Stomach (tissue), 9 donors: ENCODE results near the gene RHOXF2B. TPM values are rescaled to one million over a fixed set of nuclear protein-coding genes. Genes with fewer than 3 reads are reported as not detected.
"Not testable (repeated sequence)": the region's sequence is repeated elsewhere in the genome, so short reads cannot be mapped to it uniquely, and the experiment has no call there.

Experiments
- DNase-seq, 2 donors: peaks; one replicate each; pipeline versions ENCODE4 v3.0.0 to v3.0.0-alpha.2; 2013 to 2019
- H3K27ac ChIP-seq, 5 donors: fragments of 200-600 bp in 4 of 5; sonication (generic) in 4 of 5; one replicate each; pipeline ENCODE4 v1.5.1; 2013 to 2019; ENCODE audit warnings: mild to moderate bottlenecking in 1 of 5, moderate library complexity in 1 of 5
- H3K27me3 ChIP-seq, 3 donors: fragments of 200-600 bp; sonication (generic); one replicate each; pipeline ENCODE4 v1.5.1; 2017 to 2019; ENCODE audit warnings: mixed run types in 1 of 3
- H3K36me3 ChIP-seq, 4 donors: fragments of 200-600 bp; sonication (generic); 1 replicate in 3 of 4; 2 replicates in 1 of 4; pipeline ENCODE4 v1.5.1; 2016 to 2019
- H3K4me1 ChIP-seq, 4 donors: fragments of 200-600 bp; sonication (generic); one replicate each; pipeline ENCODE4 v1.5.1; 2016 to 2019
- H3K4me3 ChIP-seq, 4 donors: fragments of 200-600 bp; sonication (generic) in 3 of 4; one replicate each; pipeline ENCODE4 v1.5.1; 2016 to 2019; ENCODE audit warnings: mild to moderate bottlenecking in 1 of 4
- H3K9me3 ChIP-seq, 4 donors: fragments of 200-600 bp; sonication (generic); one replicate each; pipeline ENCODE4 v1.5.1; 2016 to 2019
- EP300 ChIP-seq: sonication (generic); formaldehyde crosslinking; IDR thresholded peaks from one replicate; pipeline ENCODE4 v1.6.1; 2017; ENCODE audit warnings: antibody characterized with exemption
- POLR2A ChIP-seq, 4 donors: fragments of 450-650 bp; IDR thresholded peaks; one replicate each; pipeline ENCODE4 v1.6.1; 2016; ENCODE audit warnings: antibody characterized with exemption in 4 of 4, control low read depth in 2 of 4, mild to moderate bottlenecking in 1 of 4, moderate library complexity in 1 of 4
- POLR2AphosphoS5 ChIP-seq, 3 donors: sonication (generic); formaldehyde crosslinking; IDR thresholded peaks; one replicate each; pipeline ENCODE4 v1.6.1; 2016; ENCODE audit warnings: antibody characterized with exemption in 3 of 3
- WGBS, 5 donors: extraction: QIAGEN DNeasy Blood & Tissue Kit in 3 of 5; methylation state at CpG; one replicate each; pipeline versions ENCODE4 v1.1.5 to v1.1.7; 2013 to 2018; 5-methylcytosine and 5-hydroxymethylcytosine counted together
- intact Hi-C: fragments of 100-400 bp; cut with DNase I; formaldehyde crosslinking; loops from one replicate; pipeline ENCODE4 v1.15.1; 2023; ENCODE audit warnings: low total_unique reads
- polyA plus RNA-seq, 3 donors: library from polyadenylated mRNA; stranded (reverse); fragments of 200-250 nt; gene quantifications; one replicate each; pipeline ENCODE4 v1.2.3, GENCODE V29; 2013
- total RNA-seq, 5 donors: library from RNA; depleted of rRNA; stranded (reverse); fragments of >200 nt; gene quantifications; one replicate each; pipeline versions ENCODE4 v1.1.0 to v1.2.3, GENCODE V29; 2014 to 2016
- TF ChIP-seq, protein P1 (sequence below), 7 experiments: fragments of 450-650 bp in 4 of 7; fragments of 200-600 bp in 3 of 7; sonication (generic) in 3 of 7; IDR thresholded peaks; one replicate each; pipeline ENCODE4 v1.5.1; 2016 to 2019; ENCODE audit warnings: antibody characterized with exemption in 7 of 7, control low read depth in 2 of 7, mild to moderate bottlenecking in 1 of 7
- donor health status: healthy with polysubstance abuse.
- donor health status: Bipolar disorder and iron deficiency.
- donor health status: healthy.

RHOXF2B gene
- total and polyA plus RNA-seq, 8 donors = not detected

DNA sequence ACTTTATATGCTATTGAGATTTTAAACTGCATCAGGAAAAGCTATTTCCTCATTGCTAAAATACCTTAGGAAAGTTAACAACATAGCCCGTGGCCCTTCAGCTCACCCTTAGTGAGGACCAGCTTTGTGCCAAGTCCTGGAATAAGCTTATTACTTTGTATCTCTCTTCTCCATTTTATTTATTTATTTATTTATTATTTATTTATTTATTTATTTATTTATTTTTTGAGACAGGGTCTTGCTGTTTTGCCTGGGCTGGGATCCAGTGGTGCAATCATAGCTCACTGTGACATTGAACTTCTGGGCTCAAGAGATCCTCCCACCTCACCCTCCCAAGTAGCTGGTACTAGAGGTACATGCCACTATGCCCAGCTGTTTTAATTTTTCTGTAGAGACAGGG, 31.9 kb upstream of the RHOXF2B start:
- H3K4me3 ChIP-seq = no peak overlapping the region
- no peak for DNase-seq
- WGBS, 5 donors = 73 to 91% (median 85%) methylated on average over 1 of the region's 1 CpG
- intact Hi-C loops = no loop called here
- H3K9me3 ChIP-seq = peaks cover 0 to 13% (median 3%) of the 10 kb centered on the region in 4 donors
- H3K27me3 ChIP-seq = no peaks in the 10 kb centered on the region
- no peaks in the 10 kb centered on the region for H3K36me3 ChIP-seq
- no peak overlapping the region for H3K27ac ChIP-seq
- H3K4me1 ChIP-seq = no peaks in the 10 kb centered on the region
- TF ChIP-seq EP300 (no peak), POLR2AphosphoS5 (IDR thresholded peaks at IDR 0.05) (no peak), POLR2A (IDR thresholded peaks at IDR 0.05) (no peak)
- TF ChIP-seq, protein P1, sequence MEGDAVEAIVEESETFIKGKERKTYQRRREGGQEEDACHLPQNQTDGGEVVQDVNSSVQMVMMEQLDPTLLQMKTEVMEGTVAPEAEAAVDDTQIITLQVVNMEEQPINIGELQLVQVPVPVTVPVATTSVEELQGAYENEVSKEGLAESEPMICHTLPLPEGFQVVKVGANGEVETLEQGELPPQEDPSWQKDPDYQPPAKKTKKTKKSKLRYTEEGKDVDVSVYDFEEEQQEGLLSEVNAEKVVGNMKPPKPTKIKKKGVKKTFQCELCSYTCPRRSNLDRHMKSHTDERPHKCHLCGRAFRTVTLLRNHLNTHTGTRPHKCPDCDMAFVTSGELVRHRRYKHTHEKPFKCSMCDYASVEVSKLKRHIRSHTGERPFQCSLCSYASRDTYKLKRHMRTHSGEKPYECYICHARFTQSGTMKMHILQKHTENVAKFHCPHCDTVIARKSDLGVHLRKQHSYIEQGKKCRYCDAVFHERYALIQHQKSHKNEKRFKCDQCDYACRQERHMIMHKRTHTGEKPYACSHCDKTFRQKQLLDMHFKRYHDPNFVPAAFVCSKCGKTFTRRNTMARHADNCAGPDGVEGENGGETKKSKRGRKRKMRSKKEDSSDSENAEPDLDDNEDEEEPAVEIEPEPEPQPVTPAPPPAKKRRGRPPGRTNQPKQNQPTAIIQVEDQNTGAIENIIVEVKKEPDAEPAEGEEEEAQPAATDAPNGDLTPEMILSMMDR (IDR thresholded peaks at IDR 0.05) = no peak

DNA sequence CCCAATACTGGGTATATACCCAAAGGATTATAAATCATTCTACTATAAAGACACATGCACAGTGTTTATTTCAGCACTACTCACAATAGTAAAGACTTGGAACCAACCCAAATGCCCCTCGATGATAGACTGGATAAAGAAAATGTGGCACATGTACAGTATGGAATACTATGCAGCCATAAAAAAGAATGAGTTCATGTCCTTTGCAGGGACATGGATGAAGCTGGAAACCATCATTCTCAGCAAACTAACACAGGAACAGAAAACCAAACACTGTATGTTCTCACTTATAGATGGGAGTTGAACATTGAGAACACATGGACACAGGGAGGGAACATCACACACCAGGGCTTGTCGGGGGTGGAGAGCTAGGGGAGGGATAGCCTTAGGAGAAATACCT, 27.2 kb upstream of the RHOXF2B start:
- H3K27ac ChIP-seq, DNase-seq, intact Hi-C loops, H3K27me3 ChIP-seq, H3K4me3 ChIP-seq, H3K4me1 ChIP-seq, H3K36me3 ChIP-seq: not testable (repeated sequence)
- H3K9me3 ChIP-seq = peaks cover 0 to 52% (median 31%) of the 10 kb centered on the region in 4 donors
- 78 to 100% (median 91%) methylated on average over 2 of the region's 2 CpGs for WGBS, 5 donors

DNA sequence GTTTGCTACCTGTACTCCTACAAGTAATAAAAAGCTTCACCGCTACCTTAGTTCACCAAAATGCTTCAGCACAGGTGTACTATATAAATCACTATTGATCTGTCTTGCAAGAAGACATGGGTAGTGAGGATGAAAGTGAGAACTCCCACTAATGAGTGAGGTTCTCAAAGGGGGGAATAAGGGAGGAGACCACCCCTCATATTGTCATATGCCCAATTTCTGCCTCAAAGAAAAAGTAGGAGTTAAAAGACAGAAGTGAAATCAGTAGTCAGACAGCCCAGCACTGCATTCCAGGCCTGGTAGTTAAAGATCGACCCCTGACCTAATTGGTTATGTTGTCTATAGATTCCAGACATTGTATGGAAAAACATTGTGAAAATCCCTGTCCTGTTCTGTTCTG, 23.6 kb upstream of the RHOXF2B start:
- H3K27me3 ChIP-seq, H3K4me1 ChIP-seq, DNase-seq, H3K27ac ChIP-seq, H3K36me3 ChIP-seq, H3K4me3 ChIP-seq, intact Hi-C loops: not testable (repeated sequence)
- H3K9me3 ChIP-seq = peaks cover 0 to 61% (median 37%) of the 10 kb centered on the region in 4 donors
- 66 to 92% (median 85%) methylated on average over 2 of the region's 2 CpGs for WGBS, 5 donors

DNA sequence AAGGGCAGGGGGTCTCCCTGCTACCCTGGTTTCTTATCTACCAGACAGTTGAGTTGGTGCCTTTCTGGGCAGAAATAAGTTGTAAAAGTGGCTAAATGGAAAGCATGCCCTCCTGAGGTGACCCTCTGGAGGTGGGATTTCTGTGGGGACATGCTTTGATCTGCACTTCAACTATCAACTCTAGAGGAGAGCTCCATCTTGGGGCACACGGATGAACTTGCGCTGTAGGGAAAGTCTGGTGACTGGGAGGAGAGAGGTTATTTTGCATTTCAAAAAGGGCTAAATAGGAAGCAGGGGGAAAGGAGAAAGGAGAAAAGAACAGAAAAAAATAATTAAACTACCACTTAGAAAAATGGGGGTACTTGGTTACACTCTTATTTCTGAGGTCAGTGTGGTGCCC, 12.7 kb upstream of the RHOXF2B start:
- no peak for TF ChIP-seq POLR2A (IDR thresholded peaks at IDR 0.05)
- no peak for TF ChIP-seq POLR2AphosphoS5 (IDR thresholded peaks at IDR 0.05)
- TF ChIP-seq, protein P1 (IDR thresholded peaks at IDR 0.05) = no peak
- no peak for TF ChIP-seq EP300
- Histone ChIP-seq H3K9me3 (no peaks in the 10 kb centered on the region), H3K4me3 (no peak overlapping the region), H3K27ac (no peak overlapping the region), H3K4me1 (peaks cover 0 to 3% (median 0%) of the 10 kb centered on the region in 4 donors), H3K36me3 (no peaks in the 10 kb centered on the region), H3K27me3 (peaks cover 0 to 4% (median 0%) of the 10 kb centered on the region in 3 donors)
- 63 to 88% (median 70%) methylated on average over 2 of the region's 2 CpGs for WGBS, 5 donors
- intact Hi-C loops = no loop called here
- no peak for DNase-seq

DNA sequence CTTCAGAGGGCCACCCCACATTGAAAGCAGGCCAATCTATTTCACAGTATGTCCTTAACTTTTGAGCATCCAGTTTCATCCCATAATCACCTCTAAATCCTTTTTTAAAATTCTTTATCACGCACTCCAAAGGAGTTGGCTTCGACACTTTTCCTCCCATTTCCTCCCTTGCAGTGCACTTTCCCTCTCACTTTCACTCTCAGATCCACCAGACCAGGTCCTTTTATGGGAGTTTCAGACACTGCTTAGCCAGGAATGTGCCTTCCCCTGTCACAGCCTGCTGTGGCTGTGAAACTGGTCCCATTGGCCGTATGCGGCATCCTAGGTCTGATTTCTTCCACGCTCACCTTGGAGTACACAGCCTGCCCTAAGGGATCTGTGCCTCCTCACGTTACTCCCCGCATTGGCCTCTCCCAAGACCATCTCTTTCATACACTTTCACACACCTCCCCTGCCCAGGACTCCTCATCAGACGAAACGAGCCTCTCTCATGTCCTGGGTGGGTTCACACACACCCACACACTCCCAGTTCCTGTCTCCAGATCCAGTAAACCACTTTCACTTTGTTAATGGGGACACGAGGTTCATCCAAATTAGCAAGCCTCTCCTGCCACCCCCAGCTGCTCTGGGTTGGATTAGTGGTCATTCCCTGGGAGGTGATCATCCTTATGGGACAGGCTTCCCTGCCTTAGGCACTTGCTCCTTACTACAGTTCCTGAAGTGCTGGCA, 10.0 kb upstream of the RHOXF2B start:
- peaks cover 0 to 4% (median 0%) of the 10 kb centered on the region in 3 donors for H3K27me3 ChIP-seq
- no peak overlapping the region for H3K4me3 ChIP-seq
- H3K36me3 ChIP-seq = no peaks in the 10 kb centered on the region
- WGBS, 5 donors = 63 to 75% (median 71%) methylated on average over 9 to 10 of the region's 10 CpGs
- intact Hi-C loops = no loop called here
- H3K27ac ChIP-seq = no peak overlapping the region
- TF ChIP-seq, protein P1 (IDR thresholded peaks at IDR 0.05) = no peak
- TF ChIP-seq EP300 = no peak
- TF ChIP-seq POLR2A (IDR thresholded peaks at IDR 0.05) = no peak
- no peak for TF ChIP-seq POLR2AphosphoS5 (IDR thresholded peaks at IDR 0.05)
- peaks cover 0 to 3% (median 0%) of the 10 kb centered on the region in 4 donors for H3K4me1 ChIP-seq
- DNase-seq = no peak
- H3K9me3 ChIP-seq = no peaks in the 10 kb centered on the region

DNA sequence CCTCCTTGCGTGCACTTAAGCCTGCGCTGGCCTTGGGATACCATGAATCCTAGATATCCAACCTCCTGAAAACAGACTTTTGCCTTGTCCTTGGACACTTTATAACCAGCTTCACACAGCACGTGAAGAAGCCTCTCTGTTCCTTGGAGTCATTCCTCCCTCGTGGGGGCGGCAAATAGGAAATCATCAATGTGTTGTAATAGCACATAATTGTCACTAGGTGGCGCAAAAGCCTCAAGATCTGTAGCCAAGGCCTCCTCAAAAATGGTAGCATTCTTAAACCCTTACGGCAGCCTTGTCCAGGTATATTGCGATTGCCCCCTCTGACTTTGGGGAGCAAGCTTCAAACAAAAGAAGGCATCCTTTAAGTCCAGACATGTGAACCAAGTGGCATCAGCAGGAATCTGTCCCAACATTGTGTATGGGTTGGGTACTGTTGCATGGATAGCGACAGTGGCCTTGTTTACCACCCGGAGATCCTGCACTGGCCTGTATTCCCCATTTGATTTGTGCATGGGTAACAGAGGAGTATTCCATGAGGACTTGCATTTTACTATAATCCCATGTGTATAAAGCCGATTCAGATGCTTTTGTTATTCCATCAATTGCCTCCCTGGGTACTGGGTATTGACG, 8.2 kb upstream of the RHOXF2B start:
- intact Hi-C loops, H3K9me3 ChIP-seq, H3K4me3 ChIP-seq, H3K27me3 ChIP-seq, H3K27ac ChIP-seq, DNase-seq, H3K36me3 ChIP-seq, H3K4me1 ChIP-seq: not testable (repeated sequence)
- WGBS, 5 donors = no CpG with 5 or more reads among the region's 12 CpGs

DNA sequence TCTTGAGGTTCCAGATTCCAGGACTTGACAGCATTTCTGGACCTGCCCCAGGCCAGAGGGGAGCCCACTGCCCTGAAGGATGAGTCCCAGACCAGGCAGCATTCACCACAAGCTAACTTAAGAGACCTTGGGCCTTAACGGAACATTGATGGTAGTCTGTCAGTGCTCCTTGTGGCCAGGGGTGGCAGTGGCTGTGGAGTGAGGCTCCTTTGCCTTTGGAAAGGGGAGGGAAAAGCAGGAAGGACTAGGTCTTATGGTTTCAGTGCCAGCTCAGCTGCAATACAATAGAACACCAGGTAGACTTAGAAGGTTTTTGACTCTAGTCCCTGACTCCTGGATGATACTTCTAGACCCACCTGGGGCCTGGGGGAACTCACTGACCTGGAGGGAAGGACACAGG, 11.3 kb downstream of the RHOXF2B start:
- H3K4me3 ChIP-seq, H3K27me3 ChIP-seq, H3K4me1 ChIP-seq, H3K36me3 ChIP-seq, DNase-seq, H3K9me3 ChIP-seq, H3K27ac ChIP-seq, intact Hi-C loops: not testable (repeated sequence)
- 36 to 86% (median 69%) methylated on average over 1 of the region's 1 CpG; no CpG with 5 or more reads in 1 of the 5 donors for WGBS, 5 donors

DNA sequence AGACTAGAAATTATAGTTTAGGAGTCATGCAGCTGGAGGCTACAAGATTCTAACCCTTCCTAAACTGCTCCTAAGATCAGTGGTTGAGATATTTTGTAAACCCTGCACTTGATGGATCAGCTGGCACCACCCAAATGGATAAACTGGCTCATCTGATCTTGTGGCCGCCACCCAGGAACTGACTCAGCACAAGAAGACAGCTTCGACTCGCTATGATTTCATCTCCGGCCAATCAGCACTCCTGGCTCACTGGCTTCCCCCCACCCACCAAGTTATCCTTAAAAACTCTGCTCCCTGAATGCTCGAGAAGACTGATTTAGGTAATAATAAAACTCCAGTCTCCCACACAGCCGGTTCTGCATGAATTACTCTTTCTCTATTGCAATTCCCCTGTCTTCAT, 34.8 kb downstream of the RHOXF2B start:
- H3K36me3 ChIP-seq, H3K27me3 ChIP-seq, H3K27ac ChIP-seq, DNase-seq, H3K9me3 ChIP-seq, intact Hi-C loops, H3K4me1 ChIP-seq, H3K4me3 ChIP-seq: not testable (repeated sequence)
- WGBS, 5 donors = no CpG with 5 or more reads among the region's 6 CpGs
